Ectodermal cell (in vitro differentiated cells): ENCODE measurements around the gene LIMS2.

ENCODE experiments used
- H3K27ac ChIP-seq: 2 replicates; pipeline ENCODE4 v1.7.0; 2013; ENCODE audit warnings: mild to moderate bottlenecking, low read depth, low read length; ENCODE audit not compliant: insufficient read depth, poor library complexity, severe bottlenecking
- H3K27me3 ChIP-seq: 2 replicates; pipeline ENCODE4 v1.7.0; 2013; ENCODE audit warnings: mild to moderate bottlenecking, low read length; ENCODE audit not compliant: insufficient read depth, control insufficient read depth, poor library complexity, severe bottlenecking
- H3K36me3 ChIP-seq: one replicate; pipeline ENCODE4 v1.7.0; 2013; ENCODE audit warnings: low read length; ENCODE audit not compliant: control insufficient read depth, insufficient read depth
- H3K4me1 ChIP-seq: one replicate; pipeline ENCODE4 v1.7.0; 2013; ENCODE audit warnings: low read length; ENCODE audit not compliant: control insufficient read depth, insufficient read depth
- H3K4me3 ChIP-seq: 2 replicates; pipeline ENCODE4 v1.7.0; 2013; ENCODE audit warnings: low read depth, low read length, control low read depth; ENCODE audit not compliant: insufficient read depth
- H3K9me3 ChIP-seq: 2 replicates; pipeline ENCODE4 v1.7.0; 2013; ENCODE audit warnings: mild to moderate bottlenecking, low read length, moderate library complexity; ENCODE audit not compliant: control insufficient read depth
- WGBS, 2 experiments: methylation state at CpG; one replicate each; pipeline ENCODE4 v1.1.7; 2013; ENCODE audit warnings: missing lambda C conversion rate in 2 of 2; 5-methylcytosine and 5-hydroxymethylcytosine counted together

The LIMS2 gene

GRCh38 chr2:127650041-127650784 lies 25.1 kb downstream of the LIMS2 start:
- Histone ChIP-seq H3K9me3 (no peaks in the 10 kb centered on the region), H3K27me3 (no peaks in the 10 kb centered on the region), H3K36me3 (no peaks in the 10 kb centered on the region), H3K27ac (no peak overlapping the region), H3K4me1 (peaks cover 21% of the 10 kb centered on the region), H3K4me3 (no peak overlapping the region)
- 81 to 82% methylated on average over 17 of the region's 17 CpGs for WGBS, 2 experiments

DNA sequence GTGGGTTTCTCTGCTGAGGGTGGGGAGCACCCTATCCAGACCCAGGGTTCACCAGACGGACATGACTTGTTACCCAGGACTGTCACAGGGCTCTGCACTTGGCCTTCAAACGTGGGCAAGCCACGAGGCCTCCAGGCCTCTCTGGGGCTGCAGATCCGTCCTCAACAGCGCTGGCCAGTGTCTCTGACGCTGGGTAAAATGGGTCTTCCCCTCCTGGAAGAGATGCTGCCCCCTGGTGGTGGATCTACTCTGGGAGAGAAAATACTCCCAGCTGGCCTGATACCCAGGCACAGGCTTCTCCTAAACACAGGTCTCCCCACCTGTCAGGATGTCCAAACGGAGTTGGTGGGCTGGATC lies 25.7 kb downstream of the LIMS2 start:
- Histone ChIP-seq H3K9me3 (no peaks in the 10 kb centered on the region), H3K27ac (no peak overlapping the region), H3K27me3 (no peaks in the 10 kb centered on the region), H3K4me3 (no peak overlapping the region), H3K36me3 (no peaks in the 10 kb centered on the region), H3K4me1 (peaks cover 15% of the 10 kb centered on the region)
- WGBS, 2 experiments: 12 to 18% methylated on average over 7 of the region's 7 CpGs

- H3K4me1 ChIP-seq: peaks cover 15% of the 10 kb centered on the region
- 74 to 77% methylated on average over 12 of the region's 12 CpGs for WGBS, 2 experiments
- H3K9me3 ChIP-seq: no peaks in the 10 kb centered on the region
- H3K36me3 ChIP-seq: no peaks in the 10 kb centered on the region
- no peak overlapping the region for H3K4me3 ChIP-seq
- no peak overlapping the region for H3K27ac ChIP-seq
- no peaks in the 10 kb centered on the region for H3K27me3 ChIP-seq
Observed at GRCh38 chr2:127649100-127649611, 26.2 kb downstream of the LIMS2 start.

DNA sequence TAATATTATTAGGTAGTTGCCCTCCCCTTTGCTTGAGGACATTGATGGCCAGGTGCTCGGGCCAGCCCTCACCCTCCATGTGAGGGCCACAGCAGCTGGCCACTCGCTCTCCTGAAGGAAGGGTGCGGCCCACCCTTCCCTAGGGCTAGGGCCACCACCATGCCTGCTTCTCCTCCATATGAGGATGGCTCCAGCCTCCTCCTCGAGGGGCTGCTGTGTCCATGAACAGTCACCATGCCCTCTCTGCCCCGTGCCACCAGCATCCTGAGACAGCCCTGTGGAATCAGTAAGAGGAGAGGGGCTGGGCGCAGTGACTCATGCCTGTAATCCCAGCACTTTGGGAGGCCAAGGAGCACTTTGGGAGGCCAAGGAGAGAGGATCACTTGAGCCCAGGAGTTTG lies 27.0 kb downstream of the LIMS2 start:
- Histone ChIP-seq H3K9me3 (no peaks in the 10 kb centered on the region), H3K4me1 (peaks cover 19% of the 10 kb centered on the region), H3K27ac (no peak overlapping the region), H3K36me3 (no peaks in the 10 kb centered on the region), H3K4me3 (no peak overlapping the region), H3K27me3 (no peaks in the 10 kb centered on the region)
- WGBS, 2 experiments: 92% methylated on average over 6 of the region's 6 CpGs

DNA sequence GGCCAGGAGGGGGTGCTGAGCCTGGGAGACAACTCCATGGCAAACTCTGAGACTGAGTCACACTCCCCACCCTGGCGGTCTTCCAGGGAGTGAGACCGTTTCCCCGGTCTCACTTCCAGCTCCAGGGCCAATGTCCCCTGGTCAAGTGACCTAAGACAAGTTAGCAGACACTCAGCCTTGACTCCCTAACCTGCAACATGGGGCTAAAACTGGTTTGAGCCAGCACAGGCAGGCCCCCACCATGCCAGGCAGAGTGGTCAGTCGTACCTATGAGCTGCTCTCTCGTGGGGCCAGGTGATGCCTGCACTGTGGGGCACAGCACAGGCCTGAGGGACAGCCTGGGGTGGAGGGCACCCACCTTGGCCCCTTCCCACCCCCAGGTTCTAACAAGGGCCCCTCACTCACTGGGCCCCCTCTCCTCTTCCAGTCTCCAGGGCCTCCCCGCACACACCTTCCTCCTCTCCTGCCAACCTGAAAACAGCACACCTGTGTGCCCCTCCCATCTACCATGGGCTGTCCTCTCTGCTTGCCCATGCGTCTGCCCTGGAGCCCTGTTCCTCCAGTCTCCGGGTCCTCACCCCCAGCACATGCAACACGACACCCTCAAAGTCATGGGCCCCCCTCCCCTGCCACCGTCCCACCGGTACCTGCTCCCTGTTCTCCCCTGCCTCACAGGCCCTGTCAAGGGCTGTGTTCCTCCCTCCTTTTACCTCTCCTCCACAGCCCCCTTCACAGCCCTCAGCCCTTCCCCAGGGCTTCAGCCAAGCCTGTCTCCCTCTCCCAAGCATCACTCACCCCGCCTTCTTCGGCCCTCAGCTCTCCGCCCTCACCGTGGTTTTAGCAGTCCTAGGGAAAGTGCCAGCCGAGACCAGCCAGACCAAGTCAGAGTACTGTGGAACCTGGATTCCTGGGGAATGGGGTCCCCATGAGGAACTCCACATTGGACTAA lies 27.8 kb downstream of the LIMS2 start:
- 75 to 77% methylated on average over 16 of the region's 16 CpGs for WGBS, 2 experiments
- H3K27ac ChIP-seq: no peak overlapping the region
- H3K27me3 ChIP-seq: no peaks in the 10 kb centered on the region
- H3K9me3 ChIP-seq: no peaks in the 10 kb centered on the region
- H3K36me3 ChIP-seq: no peaks in the 10 kb centered on the region
- peaks cover 19% of the 10 kb centered on the region for H3K4me1 ChIP-seq
- H3K4me3 ChIP-seq: no peak overlapping the region

GRCh38 chr2:127646487-127647241 lies 28.7 kb downstream of the LIMS2 start:
- H3K4me1 ChIP-seq: peaks cover 19% of the 10 kb centered on the region
- H3K9me3 ChIP-seq: no peaks in the 10 kb centered on the region
- no peak overlapping the region for H3K4me3 ChIP-seq
- H3K27me3 ChIP-seq: no peaks in the 10 kb centered on the region
- 92 to 94% methylated on average over 24 of the region's 24 CpGs for WGBS, 2 experiments
- H3K36me3 ChIP-seq: no peaks in the 10 kb centered on the region
- no peak overlapping the region for H3K27ac ChIP-seq

DNA sequence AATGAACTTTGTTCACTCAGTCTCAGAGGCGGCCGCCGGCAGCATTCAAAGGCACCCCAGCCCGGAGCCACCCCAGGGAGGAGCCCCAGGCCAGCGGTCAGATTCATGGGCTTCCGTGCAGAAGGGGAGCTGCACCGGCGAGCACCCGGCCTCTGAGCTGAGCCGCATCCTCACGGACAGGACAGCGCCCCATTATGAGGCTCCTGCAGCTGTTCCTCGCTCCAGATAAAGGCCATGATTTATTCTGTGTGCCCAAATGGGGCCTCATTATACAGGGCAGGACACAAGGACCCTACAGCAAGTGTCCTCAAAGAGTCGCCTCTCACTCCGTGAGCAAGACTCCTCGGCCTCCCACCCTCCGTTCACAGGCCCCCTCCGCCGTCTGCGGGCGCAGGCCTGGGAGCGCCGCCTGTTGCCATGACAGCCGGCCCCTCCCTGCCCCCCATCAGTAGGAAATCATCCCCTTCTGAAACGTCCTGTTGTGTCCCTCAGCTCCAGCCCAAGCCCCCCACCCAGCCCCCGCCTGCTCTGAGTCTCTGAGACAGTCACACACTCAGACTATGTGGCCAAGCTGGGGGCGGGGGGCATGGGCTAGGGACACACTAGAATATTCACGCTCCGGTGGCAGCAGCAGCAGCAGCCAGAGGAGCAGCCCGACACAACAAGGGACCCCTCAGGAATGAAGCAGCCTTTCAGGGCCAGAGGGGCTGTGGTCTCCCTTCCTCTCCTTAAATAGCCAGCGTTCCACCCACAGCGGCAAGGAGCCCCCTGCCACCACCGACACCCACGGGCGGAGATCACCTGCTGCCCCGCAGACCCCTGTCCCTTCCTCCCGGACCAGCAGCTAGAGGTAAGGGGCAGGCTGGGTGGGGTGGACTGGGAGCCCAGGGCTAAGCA lies 29.7 kb downstream of the LIMS2 start, which contains the start of gene GPR17:
GPR17 (plus strand) TSS at position 759 of the 897 bp plus-strand sequence. CDS start 4,583 bp downstream, outside the sequence.
- 85% methylated on average over 37 of the region's 37 CpGs for WGBS, 2 experiments
- H3K9me3 ChIP-seq: no peaks in the 10 kb centered on the region

DNA sequence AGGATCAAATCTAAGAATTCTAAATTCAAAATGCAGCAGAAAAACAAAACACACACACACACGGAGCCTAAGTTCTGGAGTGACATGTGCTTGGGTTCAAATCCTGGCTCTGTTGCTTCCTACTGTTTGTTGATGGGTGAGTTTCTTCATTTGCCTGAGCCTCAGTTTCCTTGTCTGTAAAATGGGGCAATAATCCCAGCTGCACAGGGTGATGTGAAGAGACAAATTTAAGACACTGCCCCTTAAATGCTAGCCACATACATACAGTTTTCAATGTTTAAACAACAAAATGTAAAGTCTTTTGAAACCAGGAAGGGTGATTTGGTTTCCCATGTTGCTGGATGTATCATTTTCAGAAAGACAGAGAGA lies 30.3 kb downstream of the LIMS2 start:
- Histone ChIP-seq H3K4me1 (peaks cover 19% of the 10 kb centered on the region), H3K27ac (no peak overlapping the region), H3K27me3 (no peaks in the 10 kb centered on the region), H3K4me3 (no peak overlapping the region), H3K36me3 (no peaks in the 10 kb centered on the region), H3K9me3 (no peaks in the 10 kb centered on the region)
- WGBS, 2 experiments: 64 to 100% methylated on average over 1 of the region's 1 CpG

More for the DNA sequence above, 29.7 kb downstream of the LIMS2 start, which contains the start of gene GPR17:
- Histone ChIP-seq H3K4me1 (peaks cover 19% of the 10 kb centered on the region), H3K27me3 (no peaks in the 10 kb centered on the region), H3K4me3 (no peak within 1 kb of the TSS), H3K27ac (no peak within 1 kb of the TSS), H3K36me3 (no peaks in the 10 kb centered on the region)
